Endothelial cell (in vitro differentiated cells): ENCODE measurements around the gene SLC25A29. TPM values are rescaled to one million over a fixed set of nuclear protein-coding genes. Genes with fewer than 3 reads are reported as not detected.
"Not testable (repeated sequence)": the region's sequence is repeated elsewhere in the genome, so short reads cannot be mapped to it uniquely, and the experiment has no call there.

Experiments
- DNase-seq: peaks from one replicate; pipeline ENCODE4 v3.0.0; 2021; ENCODE audit warnings: low spot score
- H3K27ac Mint-ChIP-seq: one replicate; pipeline ENCODE4 v1.8.0; 2021; ENCODE audit warnings: mixed read lengths, inconsistent platforms; ENCODE audit not compliant: unreplicated experiment
- H3K27me3 Mint-ChIP-seq: one replicate; pipeline ENCODE4 v1.8.0; 2021; ENCODE audit warnings: mild to moderate bottlenecking, moderate library complexity, mixed read lengths, inconsistent platforms; ENCODE audit not compliant: unreplicated experiment
- H3K36me3 Mint-ChIP-seq: one replicate; pipeline ENCODE4 v1.8.0; 2021; ENCODE audit warnings: mild to moderate bottlenecking, low read depth, mixed read lengths, inconsistent platforms; ENCODE audit not compliant: unreplicated experiment
- H3K4me1 Mint-ChIP-seq: one replicate; pipeline ENCODE4 v1.8.0; 2021; ENCODE audit warnings: mild to moderate bottlenecking, mixed read lengths, inconsistent platforms; ENCODE audit not compliant: unreplicated experiment
- H3K4me3 Mint-ChIP-seq: one replicate; pipeline ENCODE4 v1.8.0; 2021; ENCODE audit warnings: mild to moderate bottlenecking, mixed read lengths, inconsistent platforms; ENCODE audit not compliant: unreplicated experiment
- H3K9me3 Mint-ChIP-seq: one replicate; pipeline ENCODE4 v1.8.0; 2021; ENCODE audit warnings: mixed read lengths, inconsistent platforms; ENCODE audit not compliant: unreplicated experiment
- CTCF ChIP-seq: fragments of 200-600 bp; sonication (generic); IDR thresholded peaks from one replicate; pipeline ENCODE4 v1.5.0; 2021; ENCODE audit warnings: antibody characterized with exemption; ENCODE audit not compliant: unreplicated experiment
- total RNA-seq: library from RNA; stranded (reverse); fragmentation: NEBNext Ultra II Directional; extraction: Animal tissue kit (Norgen Biotek cat#: 25700); gene quantifications from one replicate; pipeline ENCODE4 v1.2.1, GENCODE V29; 2021; ENCODE audit not compliant: unreplicated experiment

Gene SLC25A29
- total RNA-seq, 1 donor from 2014 or later, result 165 TPM

- Mint-ChIP-seq H3K27me3 (peaks cover 5% of the 10 kb centered on the region), H3K9me3 (no peaks in the 10 kb centered on the region), H3K27ac (no peak overlapping the region), H3K4me1 (peaks cover 10% of the 10 kb centered on the region), H3K4me3 (no peak overlapping the region), H3K36me3 (peaks cover 52% of the 10 kb centered on the region)
- TF ChIP-seq CTCF, result no peak
- DNase-seq, result no peak
Observed at GRCh38 chr14:100348253-100348729, 42.0 kb upstream of the SLC25A29 start.

- Mint-ChIP-seq H3K4me1 (peaks cover 4% of the 10 kb centered on the region), H3K27me3 (peaks cover 2% of the 10 kb centered on the region), H3K9me3 (no peaks in the 10 kb centered on the region), H3K4me3 (no peak overlapping the region), H3K36me3 (peaks cover 54% of the 10 kb centered on the region), H3K27ac (no peak overlapping the region)
- no peak for DNase-seq
- no peak for TF ChIP-seq CTCF
Observed at GRCh38 chr14:100346306-100347091, 40.3 kb upstream of the SLC25A29 start.

GRCh38 chr14:100345711-100346110 is 39.5 kb upstream of the SLC25A29 start:
- Mint-ChIP-seq H3K27me3 (peaks cover 2% of the 10 kb centered on the region), H3K36me3 (peaks cover 47% of the 10 kb centered on the region), H3K27ac (no peak overlapping the region), H3K4me1 (peaks cover under 1% of the 10 kb centered on the region), H3K9me3 (no peaks in the 10 kb centered on the region), H3K4me3 (no peak overlapping the region)
- no peak for TF ChIP-seq CTCF
- no peak for DNase-seq

- not testable (repeated sequence) for H3K9me3 Mint-ChIP-seq, H3K4me3 Mint-ChIP-seq, H3K27ac Mint-ChIP-seq, H3K4me1 Mint-ChIP-seq, H3K27me3 Mint-ChIP-seq, DNase-seq
- peaks cover 47% of the 10 kb centered on the region for H3K36me3 Mint-ChIP-seq
Observed at GRCh38 chr14:100344657-100345056, 38.4 kb upstream of the SLC25A29 start.

- H3K9me3 Mint-ChIP-seq, DNase-seq, H3K27me3 Mint-ChIP-seq, H3K4me1 Mint-ChIP-seq: not testable (repeated sequence)
- Mint-ChIP-seq H3K4me3 (peak overlapping the region; percentile 28), H3K36me3 (peaks cover 43% of the 10 kb centered on the region), H3K27ac (peak overlapping the region; percentile 13)
Observed at GRCh38 chr14:100342826-100343225, 36.6 kb upstream of the SLC25A29 start.

- H3K36me3 Mint-ChIP-seq, result peaks cover 43% of the 10 kb centered on the region
- H3K4me1 Mint-ChIP-seq, result peaks cover 8% of the 10 kb centered on the region
- DNase-seq, result no peak
- H3K9me3 Mint-ChIP-seq, result no peaks in the 10 kb centered on the region
- no peak overlapping the region for H3K4me3 Mint-ChIP-seq
- no peak for TF ChIP-seq CTCF
- H3K27me3 Mint-ChIP-seq, result peaks cover 2% of the 10 kb centered on the region
- no peak overlapping the region for H3K27ac Mint-ChIP-seq
Observed at GRCh38 chr14:100342195-100342594, 36.0 kb upstream of the SLC25A29 start.
